ENCODE results near the gene PEF1.

DNA sequence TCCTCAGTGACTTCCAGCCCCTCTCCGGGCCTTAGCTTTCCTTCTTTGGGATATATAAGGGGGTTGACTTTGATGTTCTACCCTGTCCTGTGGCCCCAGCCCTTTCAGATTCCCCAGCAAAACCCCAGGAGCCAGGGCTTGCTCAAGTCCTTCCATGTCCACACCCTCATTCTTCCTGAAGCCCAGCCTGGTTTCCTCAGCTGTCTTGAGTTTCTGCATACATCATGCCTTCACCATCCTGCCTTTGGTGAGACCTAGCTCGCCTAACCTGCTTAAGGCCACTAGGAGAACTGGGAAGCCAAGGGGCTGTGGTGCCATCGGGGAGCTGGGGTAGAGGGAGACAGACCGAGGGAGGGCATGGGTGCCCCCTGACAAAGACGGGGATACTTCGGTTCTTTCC lies 17.2 kb upstream of the PEF1 start:
- TF ChIP-seq, protein P1, sequence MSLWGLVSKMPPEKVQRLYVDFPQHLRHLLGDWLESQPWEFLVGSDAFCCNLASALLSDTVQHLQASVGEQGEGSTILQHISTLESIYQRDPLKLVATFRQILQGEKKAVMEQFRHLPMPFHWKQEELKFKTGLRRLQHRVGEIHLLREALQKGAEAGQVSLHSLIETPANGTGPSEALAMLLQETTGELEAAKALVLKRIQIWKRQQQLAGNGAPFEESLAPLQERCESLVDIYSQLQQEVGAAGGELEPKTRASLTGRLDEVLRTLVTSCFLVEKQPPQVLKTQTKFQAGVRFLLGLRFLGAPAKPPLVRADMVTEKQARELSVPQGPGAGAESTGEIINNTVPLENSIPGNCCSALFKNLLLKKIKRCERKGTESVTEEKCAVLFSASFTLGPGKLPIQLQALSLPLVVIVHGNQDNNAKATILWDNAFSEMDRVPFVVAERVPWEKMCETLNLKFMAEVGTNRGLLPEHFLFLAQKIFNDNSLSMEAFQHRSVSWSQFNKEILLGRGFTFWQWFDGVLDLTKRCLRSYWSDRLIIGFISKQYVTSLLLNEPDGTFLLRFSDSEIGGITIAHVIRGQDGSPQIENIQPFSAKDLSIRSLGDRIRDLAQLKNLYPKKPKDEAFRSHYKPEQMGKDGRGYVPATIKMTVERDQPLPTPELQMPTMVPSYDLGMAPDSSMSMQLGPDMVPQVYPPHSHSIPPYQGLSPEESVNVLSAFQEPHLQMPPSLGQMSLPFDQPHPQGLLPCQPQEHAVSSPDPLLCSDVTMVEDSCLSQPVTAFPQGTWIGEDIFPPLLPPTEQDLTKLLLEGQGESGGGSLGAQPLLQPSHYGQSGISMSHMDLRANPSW (CRISPR knock-in tag; conservative IDR thresholded peaks at IDR 0.05; ENCODE audit: low read depth), result no peak
- no peak for TF ChIP-seq NR2C2 (CRISPR knock-in tag; IDR thresholded peaks at IDR 0.05)
- no peak for TF ChIP-seq TEAD4 (CRISPR knock-in tag; IDR thresholded peaks at IDR 0.05)
- TF ChIP-seq, protein P2, sequence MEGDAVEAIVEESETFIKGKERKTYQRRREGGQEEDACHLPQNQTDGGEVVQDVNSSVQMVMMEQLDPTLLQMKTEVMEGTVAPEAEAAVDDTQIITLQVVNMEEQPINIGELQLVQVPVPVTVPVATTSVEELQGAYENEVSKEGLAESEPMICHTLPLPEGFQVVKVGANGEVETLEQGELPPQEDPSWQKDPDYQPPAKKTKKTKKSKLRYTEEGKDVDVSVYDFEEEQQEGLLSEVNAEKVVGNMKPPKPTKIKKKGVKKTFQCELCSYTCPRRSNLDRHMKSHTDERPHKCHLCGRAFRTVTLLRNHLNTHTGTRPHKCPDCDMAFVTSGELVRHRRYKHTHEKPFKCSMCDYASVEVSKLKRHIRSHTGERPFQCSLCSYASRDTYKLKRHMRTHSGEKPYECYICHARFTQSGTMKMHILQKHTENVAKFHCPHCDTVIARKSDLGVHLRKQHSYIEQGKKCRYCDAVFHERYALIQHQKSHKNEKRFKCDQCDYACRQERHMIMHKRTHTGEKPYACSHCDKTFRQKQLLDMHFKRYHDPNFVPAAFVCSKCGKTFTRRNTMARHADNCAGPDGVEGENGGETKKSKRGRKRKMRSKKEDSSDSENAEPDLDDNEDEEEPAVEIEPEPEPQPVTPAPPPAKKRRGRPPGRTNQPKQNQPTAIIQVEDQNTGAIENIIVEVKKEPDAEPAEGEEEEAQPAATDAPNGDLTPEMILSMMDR (IDR thresholded peaks at IDR 0.05), result no peak

All from WTC11 (cell line).